DMS153 treated with DMSO at 0.1 percent for 48 hours (cell line): Measurements from ENCODE around the gene MBNL2.

ENCODE experiments used
- DNase-seq: peaks from one replicate; lab custom pipeline; 2025; ENCODE audit not compliant: unreplicated experiment; lab: John Stamatoyannopoulos, UW

Gene MBNL2

DNA sequence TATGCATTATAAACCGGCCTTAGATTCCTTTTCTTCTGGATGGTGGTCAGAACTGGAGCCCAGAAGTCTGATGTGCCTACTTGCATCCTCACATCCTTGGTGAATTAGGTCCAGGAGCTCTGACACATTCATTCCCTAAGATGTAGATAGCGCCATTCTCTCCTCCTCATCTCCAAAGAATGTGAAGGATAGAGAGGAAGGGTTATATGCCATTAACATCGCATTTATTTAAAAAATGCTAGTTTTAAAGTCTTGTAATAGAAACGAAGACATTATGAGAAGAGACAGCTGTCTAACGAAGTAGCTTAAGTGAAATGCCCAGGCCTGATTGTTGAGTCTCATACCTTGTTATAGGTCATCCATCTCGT lies 9.7 kb downstream of the MBNL2 start:
- no peak for DNase-seq

DNA sequence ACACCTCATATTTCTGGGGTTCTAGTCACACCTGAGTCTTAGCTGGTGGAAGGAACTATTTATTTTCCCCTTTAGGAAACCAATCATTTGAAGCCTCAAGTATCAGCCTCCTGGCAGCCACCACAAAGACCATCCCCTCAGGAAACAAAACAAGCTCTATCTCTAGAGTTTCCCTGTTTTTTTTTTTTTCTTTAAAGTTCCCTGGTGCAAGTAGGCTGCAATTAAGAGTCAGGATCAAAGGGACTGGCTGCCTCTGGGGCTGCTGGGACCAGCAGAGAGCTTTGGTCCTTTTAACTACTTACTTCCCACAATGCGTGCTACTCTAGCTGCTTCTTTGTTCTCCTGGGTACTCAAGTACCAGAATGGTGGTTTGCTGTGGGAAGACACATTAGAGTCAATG lies 11.4 kb downstream of the MBNL2 start:
- DNase-seq, result no peak

DNA sequence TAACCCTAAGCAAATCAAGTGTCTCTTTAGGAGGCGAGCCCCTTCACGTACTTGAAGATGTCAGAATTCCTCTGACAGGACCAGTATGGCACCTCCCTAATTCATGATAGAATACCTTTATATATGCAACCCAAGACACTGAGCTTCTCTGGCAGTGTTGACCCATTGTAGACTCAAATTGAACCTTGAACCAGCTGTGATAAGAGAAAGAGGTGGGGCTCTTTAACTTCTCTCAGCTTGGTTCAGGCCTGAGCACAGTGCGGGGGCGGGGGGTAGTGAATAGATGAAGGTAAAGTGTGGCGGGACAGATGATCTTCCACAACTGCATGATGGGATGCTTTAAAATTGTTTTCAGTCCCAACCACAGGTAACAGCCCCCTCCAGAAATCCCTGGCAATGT lies 12.1 kb downstream of the MBNL2 start:
- DNase-seq, result no peak

DNA sequence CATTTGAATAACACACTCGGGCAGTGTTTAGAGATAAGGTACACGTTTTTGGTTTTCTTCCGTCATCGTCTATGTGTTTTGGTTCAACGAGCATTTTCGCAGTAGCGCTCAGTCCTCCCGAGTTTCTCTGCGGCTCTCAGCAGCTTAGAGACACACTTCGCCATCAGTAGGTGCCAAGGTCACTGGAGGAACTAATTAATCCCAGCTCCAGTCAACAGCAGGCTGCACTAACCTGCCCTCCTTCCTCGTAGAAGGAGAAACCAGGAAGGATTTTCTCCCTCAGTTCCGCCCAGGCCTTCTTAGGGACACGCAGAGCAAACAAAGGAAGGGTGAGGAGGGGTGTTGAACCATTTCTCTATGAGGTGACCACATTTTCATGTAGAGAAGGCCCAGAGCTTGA lies 12.6 kb downstream of the MBNL2 start:
- no peak for DNase-seq

DNA sequence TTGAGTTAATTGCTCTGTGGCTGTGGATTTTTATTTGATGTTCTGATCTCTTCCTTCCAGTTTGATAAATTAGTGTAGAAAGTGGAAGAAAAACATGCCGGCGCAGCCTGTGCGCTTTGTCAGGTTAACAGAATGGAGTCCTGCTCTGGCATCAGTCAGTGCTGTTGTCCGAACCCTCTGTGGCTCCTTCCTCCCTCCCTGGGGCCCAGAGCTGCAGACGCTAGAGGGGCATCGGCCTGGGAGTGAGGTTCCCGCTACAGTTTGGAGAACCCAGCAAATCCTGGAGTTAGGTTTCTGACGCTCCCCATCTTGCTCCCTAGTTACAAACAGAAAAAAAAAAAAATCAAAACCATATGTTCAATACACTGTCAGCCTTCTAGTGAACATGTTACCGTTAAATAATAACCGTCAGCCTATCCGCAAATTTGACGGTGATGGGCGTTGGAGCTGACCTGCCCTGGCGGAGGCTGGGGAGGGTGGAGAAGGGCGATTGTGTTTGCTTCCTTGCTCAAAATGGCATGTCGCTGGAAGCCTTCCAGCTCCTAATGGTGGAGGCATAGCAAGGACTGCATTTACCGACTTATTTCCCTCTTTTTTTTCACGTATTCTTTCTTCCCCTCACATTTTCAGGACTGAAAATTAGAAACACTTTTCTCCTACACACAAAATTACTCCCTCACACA lies 13.6 kb downstream of the MBNL2 start:
- no peak for DNase-seq

DNA sequence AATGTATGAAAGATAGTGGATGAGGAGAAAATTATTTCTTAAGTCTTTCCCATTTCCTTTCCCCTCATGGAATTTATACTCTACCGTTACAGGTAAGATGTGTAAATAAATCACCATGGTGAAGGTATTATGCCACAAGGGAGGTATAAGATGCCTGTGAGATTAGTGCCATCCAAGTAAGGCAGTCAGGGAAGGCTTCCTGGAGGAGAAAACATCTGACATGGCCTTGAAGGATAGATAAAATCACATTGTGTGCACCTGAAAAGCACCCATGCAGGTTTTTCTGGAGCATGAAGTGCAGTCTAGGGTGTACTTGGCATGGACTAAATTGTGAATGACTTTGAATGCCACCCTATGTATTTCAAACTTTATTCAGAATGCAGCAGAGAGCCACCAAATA lies 15.3 kb downstream of the MBNL2 start:
- DNase-seq, result no peak

DNA sequence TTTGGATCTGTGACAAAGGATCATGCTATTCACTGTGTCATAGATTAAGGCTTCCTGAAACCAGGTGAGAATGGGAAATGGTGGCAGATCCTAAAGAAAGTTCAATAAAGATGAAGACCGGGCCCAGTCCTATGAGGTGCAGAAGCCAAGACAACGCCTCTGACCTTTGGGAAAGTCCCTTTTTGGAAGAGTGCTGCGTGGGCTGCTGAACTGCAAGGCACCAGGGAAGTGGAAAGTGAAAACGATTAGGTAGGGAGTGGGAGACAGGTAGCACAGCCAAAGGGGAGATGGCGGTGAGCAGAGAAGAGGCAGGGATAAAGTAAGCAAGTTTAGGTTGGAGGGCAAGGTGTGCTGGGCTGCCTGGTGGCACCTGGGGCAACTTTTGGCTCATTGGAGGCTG lies 16.3 kb downstream of the MBNL2 start:
- no peak for DNase-seq

DNA sequence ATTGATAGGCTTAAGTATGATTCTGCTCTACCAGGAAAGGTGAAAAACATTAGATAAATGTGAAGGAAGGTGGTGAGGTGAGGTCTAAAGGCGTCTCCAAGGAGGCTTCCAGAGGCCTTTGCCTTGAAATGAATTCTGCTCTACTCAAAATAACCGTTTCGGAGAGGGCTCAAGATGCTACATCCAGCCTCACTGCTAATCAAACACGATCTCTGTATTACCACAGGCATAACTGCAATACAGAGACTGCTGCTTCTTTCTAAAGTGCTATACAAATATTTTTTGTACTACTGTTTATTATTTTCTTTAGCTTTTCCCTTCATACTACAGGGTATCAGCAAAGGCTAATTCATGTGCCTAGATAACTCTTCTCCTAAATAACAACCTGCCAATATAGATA lies 16.8 kb downstream of the MBNL2 start:
- no peak for DNase-seq

DNA sequence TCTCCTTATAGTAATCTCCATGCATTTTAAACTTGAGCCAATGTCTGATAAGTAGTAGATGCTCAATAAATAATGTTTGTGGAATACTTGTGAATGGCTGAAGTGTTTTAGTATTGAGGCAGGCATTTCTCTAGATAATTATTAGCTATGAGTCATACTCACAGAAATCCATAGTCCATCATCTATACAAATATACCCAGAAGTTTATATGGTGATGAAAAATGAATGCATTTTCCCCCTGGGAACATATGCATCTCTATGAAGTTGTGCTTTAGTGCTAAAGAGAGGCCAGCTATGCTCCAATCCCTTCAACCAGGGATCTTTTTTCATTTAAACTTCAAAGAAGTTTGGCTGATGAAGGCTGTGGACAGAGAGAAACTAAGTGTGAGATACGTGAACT lies 17.2 kb downstream of the MBNL2 start:
- no peak for DNase-seq

DNA sequence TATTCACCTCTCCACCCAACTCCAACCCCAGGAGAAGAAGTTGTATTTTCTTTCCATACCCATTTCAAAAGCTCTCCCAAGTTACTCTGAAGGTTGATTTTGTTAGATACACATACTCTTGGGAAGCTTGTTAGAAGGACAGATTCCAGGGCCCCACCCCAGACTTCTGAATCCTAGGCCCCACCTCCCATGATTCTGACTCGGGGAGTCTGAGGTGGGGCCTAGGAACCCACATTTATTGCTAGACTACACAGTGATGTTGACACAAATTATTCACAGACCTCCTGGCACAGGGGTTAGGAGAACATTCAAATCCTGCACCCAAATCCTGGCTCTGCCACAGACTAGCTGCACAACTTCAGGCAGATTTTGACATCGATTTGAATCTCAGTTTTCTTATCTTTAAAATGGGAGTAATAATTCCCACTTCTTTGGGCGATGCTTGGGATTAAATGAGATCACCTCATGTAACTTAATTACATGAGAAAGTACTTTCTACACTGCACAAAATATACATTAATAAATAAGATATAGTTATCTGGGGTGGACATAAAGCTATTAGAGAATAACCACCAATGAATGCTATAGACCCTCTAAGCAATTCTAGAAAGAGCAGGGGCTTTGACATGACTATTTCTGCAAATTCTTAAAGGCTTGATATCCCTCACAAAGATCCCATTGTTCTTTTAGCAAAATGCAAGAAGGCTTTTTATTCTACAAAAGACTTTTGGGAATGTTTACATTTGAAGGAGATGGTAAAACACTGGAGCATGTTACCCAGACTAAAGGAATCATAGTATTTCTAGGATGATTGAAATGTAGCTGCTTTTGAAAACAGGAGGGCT lies 18.0 kb downstream of the MBNL2 start:
- DNase-seq, result no peak

DNA sequence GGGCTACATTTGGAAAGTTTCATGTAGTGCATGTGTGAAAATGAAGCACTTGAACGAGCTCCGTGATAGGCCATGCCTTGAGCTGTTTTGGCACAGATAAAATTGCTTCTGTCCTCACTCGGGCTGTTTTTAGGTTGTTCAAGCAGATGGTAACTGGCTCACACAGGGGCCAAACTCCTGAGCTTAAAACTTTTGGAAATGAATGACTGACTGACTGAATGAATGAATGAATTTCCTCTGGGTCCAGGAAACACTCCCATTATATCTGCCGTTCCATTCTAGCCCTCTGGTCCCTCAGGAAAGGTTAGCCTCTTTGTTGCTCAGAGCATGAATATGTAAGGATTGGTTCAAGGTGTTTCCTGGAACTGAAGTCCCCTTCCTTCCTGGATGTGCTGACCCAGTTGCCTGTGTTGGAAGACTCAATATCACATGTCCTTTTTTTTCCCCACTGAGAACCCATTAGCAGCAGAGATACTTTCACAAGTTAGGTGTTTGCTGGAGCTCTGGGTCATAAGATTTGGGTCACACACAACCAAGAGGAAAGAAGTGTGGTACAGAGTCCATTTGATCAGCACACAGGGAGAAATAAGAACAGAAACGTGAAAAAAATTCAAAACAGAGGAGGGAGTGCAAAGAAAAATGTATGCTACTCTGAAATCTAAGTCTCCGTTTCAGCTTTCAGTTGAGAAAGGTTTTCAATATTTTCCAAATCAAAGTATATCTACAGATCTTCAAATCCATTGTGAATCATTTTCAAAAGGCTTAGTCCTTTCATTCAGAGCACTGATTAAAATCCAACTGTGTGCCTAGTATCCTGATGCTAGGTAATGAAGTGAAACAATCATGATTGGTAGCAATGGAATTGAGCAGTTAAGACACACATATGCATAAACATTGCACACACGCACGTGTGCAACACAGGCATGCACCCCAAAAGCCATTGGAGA lies 18.9 kb downstream of the MBNL2 start:
- DNase-seq, result no peak

DNA sequence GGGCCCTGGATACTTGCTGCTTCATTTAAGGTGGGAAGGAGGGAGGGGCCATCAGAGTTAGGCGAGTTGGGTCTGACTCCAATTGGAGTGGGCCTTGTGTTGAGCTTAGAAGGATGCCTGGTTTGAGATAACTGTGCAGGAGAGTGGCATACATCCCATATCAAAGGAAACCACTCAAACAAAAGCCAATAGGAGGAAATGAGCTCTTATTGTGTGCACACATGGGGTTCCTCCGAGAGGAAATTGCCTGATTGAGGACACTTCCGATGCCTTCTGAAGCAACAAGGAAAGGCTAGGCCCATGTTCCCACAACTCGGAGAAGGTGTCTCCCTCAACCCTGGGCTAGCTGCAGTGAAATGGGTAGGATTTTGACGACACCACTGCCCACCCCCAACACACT lies 19.6 kb downstream of the MBNL2 start:
- DNase-seq, result no peak

DNA sequence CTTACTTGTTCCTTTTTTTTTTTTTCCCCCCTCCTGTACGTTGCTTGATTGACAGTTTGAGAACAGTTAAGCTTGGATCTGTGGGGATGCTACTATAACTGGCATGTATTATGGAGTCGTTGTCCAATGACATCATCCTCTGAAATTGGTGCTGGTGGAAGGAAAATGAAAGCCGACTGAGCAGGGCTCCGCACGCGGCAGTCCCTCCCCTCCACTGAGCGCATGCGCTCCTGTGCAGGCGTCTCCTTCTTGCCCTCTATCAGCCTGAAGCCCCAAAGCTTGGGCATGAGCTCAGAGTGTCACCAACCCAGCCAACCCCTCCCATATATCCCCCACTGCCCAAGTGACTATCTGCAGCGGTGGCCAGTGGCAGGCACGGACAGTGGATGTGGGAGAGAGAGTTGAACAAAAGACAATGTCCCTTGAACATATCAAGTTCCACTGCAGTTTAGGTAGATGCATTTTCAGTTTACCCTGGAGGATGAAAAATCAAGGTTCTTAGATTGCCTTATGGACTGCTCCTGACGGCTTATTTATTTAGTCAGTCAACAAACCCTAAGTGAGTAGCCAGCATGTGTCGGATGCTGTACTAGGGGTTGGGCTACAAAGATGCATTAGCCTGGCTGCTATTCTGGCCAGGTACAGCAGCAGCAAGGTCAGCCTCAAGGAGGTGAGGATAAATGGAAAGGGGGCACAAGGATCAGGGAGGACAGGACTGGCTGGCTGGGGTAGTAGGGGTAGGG lies 20.8 kb downstream of the MBNL2 start:
- DNase-seq, result no peak

DNA sequence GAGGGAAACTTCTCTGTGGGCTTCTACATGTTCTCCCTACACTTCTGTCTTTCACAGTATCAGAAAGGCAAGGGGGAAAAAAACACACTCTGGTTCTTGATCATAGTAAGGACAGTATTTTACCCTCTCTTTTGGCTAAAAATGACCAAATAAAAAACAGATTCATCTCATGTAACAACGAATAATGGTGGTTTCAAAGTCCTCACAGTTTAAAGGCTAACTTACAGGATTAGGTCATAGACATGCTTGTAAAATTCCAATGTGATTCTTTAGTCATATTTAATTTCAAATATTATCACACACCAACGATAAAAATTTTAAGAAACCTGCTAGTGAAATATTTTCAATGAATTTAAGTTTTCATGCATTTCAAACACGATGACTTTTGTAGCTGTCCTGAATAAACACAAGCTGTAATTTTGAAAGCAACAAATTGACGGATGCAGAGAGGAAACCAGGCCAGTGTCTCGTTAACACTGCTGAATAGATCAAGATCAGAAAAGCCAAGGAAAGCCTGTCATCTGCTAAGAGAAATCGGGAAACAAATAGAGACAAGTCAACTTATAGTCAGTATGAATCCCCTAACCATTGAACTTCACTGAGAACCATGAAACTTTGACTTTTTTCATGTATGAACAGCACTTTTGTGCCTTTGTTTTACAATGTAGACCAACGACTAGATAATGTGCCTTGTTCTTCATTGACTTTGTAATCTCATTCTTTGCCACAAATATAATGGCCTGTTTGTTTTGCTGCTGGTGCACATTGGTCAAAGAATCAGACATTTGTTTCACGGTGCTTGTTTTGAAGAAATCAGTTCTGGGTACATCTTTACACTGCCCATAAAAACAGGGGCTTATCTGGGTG lies 22.0 kb downstream of the MBNL2 start:
- DNase-seq, result no peak

DNA sequence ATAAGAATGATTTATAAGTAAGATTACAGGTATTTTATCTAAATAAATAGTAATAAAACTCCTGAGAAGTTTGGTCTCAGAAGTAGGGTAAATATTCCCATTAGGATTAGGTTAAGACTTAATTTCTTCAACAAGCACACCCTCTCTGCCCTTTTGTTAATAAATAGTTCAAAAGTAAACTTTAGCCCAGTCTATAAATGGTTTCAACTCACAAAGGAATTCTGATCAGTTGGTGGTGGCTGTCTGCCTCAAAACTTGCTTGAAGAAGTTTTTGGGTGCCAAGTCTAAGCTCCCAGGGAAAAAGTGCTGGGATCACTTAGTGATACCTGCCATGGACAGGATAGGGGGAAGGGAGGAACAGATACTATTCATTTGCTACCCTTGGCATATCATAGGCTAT lies 22.9 kb downstream of the MBNL2 start:
- DNase-seq, result no peak

DNA sequence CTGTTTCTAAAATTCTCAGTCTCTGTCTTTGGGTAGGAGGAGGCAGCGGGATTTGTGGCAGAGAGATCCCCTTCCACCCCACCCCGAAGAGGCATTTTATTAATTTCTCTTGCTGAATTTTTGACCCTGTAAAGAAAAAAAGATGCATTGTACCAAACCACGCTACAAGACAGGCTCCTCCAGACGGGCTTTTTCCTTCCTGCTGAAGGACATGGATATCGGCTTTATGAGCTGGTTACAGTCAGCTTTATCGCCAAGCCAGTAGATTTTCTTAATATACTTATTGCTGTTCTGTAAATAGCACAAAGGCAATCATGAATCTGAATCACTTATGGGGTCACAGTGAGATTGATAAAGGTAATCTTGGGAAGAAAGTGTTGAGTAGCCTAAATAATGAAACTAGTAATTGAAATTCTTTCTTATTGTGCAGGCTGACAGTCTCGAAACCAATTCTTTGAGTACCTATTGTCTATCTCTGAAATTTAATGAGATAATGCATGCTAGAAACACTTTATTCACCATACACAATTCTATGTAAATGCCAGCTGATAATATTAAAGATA lies 24.5 kb downstream of the MBNL2 start:
- DNase-seq, result no peak

DNA sequence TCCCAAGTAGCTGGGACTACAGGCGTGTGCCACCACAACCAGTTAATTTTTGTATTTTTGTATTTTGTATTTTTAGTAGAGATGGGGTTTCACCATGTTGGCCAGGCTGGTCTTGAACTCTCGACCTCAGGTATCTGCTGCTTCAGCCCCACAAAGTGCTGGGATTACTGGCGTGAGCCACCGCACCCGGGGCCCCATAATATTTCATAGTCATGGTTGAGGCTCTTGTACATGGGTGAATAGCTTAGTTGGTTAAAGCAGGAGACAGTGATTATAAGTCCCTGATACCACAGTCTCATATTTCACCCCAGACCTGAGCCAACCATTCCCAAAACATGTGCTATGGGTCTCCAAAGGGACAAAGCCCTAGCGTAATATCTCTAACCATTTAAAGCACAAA lies 26.1 kb downstream of the MBNL2 start:
- DNase-seq, result no peak

DNA sequence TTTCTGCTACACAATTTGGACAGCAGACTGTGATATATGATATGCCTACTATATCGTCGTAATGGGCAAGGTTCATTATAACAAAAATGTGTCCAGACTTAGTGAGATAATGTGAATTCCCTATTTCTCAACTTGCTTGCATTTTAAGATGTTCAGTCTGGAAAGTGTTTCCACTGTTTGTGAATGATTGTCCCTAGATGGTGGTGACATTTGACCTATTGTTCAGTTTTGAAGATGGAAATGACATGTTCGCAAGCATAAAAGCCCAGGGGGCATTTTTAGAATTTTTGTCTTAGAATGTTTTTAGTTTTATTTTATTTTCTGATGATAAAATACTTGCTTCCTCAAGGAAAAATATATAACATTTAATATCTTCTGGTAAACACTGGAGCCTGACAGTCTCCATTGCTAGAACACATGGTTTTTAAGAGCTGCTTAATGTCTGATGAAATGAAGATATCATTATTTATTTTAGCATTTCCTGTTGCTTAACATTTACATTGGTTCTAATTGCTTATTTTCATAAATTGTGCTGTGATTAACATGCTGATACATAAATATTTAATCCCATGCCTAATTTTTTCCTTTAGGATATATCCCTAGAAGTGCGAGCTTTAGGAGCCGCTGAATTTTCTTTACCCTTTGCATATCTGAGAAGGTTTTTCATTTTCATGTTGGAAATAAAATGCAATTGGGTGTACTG lies 27.1 kb downstream of the MBNL2 start:
- DNase-seq, result no peak
